OCI-LY1 (cell line): Measurements from ENCODE around the gene PLD1.

Source experiments
- EZH2 ChIP-seq: fragments of 200-600 bp; sonication (generic), shearing (Covaris generic); IDR thresholded peaks from 2 replicates; pipeline ENCODE4 v1.8.0; 2017; ENCODE audit warnings: borderline replicate concordance, mixed run types, mild to moderate bottlenecking, antibody characterized with exemption, low read length, moderate library complexity, mixed read lengths
- TF ChIP-seq, protein P1 (sequence below): fragments of 200-600 bp; sonication (generic), shearing (Covaris generic); IDR thresholded peaks from 2 replicates; pipeline ENCODE4 v1.5.1; 2017; ENCODE audit warnings: mild to moderate bottlenecking, antibody characterized with exemption, low read length, moderate library complexity, mixed read lengths

DNA sequence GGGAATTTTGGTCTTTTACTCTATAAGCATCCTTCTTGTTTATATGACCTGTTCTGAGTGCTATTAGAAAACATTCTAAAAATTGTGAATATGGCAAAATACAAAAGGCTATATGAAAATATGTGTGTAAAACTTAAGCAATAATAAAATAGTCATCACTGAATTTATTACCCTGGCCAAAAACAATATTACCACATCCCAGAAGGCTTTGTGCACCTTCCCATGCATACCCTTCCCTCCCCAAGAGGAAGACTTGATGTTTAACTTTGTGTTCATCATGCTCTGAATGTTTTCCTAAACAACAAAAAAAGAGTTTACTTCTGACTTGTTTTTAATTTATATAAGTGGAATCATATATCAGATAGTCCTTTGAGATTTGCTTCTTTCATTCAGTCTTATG lies 195.0 kb downstream of the PLD1 start:
- TF ChIP-seq, protein P1, sequence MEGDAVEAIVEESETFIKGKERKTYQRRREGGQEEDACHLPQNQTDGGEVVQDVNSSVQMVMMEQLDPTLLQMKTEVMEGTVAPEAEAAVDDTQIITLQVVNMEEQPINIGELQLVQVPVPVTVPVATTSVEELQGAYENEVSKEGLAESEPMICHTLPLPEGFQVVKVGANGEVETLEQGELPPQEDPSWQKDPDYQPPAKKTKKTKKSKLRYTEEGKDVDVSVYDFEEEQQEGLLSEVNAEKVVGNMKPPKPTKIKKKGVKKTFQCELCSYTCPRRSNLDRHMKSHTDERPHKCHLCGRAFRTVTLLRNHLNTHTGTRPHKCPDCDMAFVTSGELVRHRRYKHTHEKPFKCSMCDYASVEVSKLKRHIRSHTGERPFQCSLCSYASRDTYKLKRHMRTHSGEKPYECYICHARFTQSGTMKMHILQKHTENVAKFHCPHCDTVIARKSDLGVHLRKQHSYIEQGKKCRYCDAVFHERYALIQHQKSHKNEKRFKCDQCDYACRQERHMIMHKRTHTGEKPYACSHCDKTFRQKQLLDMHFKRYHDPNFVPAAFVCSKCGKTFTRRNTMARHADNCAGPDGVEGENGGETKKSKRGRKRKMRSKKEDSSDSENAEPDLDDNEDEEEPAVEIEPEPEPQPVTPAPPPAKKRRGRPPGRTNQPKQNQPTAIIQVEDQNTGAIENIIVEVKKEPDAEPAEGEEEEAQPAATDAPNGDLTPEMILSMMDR, result no peak
- TF ChIP-seq EZH2, result no peak
